Neural progenitor cell (in vitro differentiated cells): ENCODE results near the gene PRRX2. TPM values are rescaled to one million over a fixed set of nuclear protein-coding genes. Genes with fewer than 3 reads are reported as not detected.

Source experiments
- DNase-seq: peaks from one replicate; pipeline ENCODE4 v3.0.0-alpha.2; 2016; ENCODE audit warnings: low spot score
- H2AFZ ChIP-seq: fragments of 200-600 bp; sonication (generic); replicated peaks from 2 replicates; pipeline ENCODE4 v1.6.1; 2016; ENCODE audit warnings: antibody characterized with exemption
- H3F3A ChIP-seq: fragments of 200-600 bp; sonication (generic); 2 replicates; pipeline ENCODE4 v1.6.1; 2016; ENCODE audit warnings: antibody characterized with exemption, low read depth
- H3K27ac ChIP-seq: fragments of 200-600 bp; sonication (generic); 2 replicates; pipeline ENCODE4 v1.5.1; 2016; ENCODE audit warnings: mild to moderate bottlenecking
- H3K27me3 ChIP-seq: fragments of 200-600 bp; sonication (generic); 2 replicates; pipeline ENCODE4 v1.6.1; 2016; ENCODE audit warnings: mild to moderate bottlenecking, moderate library complexity
- H3K36me3 ChIP-seq: fragments of 200-600 bp; sonication (generic); 2 replicates; pipeline ENCODE4 v1.5.1; 2016
- H3K4me1 ChIP-seq: fragments of 200-600 bp; sonication (generic); 2 replicates; pipeline ENCODE4 v1.6.1; 2016; ENCODE audit warnings: mixed run types
- H3K4me2 ChIP-seq: fragments of 200-600 bp; sonication (generic); 2 replicates; pipeline ENCODE4 v1.6.1; 2016
- H3K4me3 ChIP-seq: fragments of 200-600 bp; sonication (generic); 2 replicates; pipeline ENCODE4 v1.5.1; 2016
- H3K79me2 ChIP-seq: fragments of 200-600 bp; sonication (generic); 2 replicates; pipeline ENCODE4 v1.6.1; 2016; ENCODE audit warnings: low read depth
- H3K9ac ChIP-seq: fragments of 200-600 bp; sonication (generic); 2 replicates; pipeline ENCODE4 v1.6.1; 2016
- H3K9me3 ChIP-seq: fragments of 200-600 bp; sonication (generic); 2 replicates; pipeline ENCODE4 v1.5.1; 2016; ENCODE audit warnings: low read depth
- H4K20me1 ChIP-seq: fragments of 200-600 bp; sonication (generic); 2 replicates; pipeline ENCODE4 v1.6.1; 2016; ENCODE audit warnings: low read depth
- H3K27ac Mint-ChIP-seq: 3 replicates; pipeline ENCODE4 v1.8.0; 2021; ENCODE audit warnings: mixed read lengths
- H3K27me3 Mint-ChIP-seq: 2 replicates; pipeline ENCODE4 v1.8.0; 2022; ENCODE audit warnings: low read depth, mild to moderate bottlenecking, inconsistent platforms, moderate library complexity, mixed read lengths; ENCODE audit not compliant: insufficient read depth
- H3K36me3 Mint-ChIP-seq: 3 replicates; pipeline ENCODE4 v1.8.0; 2021; ENCODE audit warnings: mixed read lengths
- H3K4me1 Mint-ChIP-seq: 3 replicates; pipeline ENCODE4 v1.8.0; 2021; ENCODE audit warnings: mixed read lengths
- H3K4me3 Mint-ChIP-seq: 3 replicates; pipeline ENCODE4 v1.8.0; 2021; ENCODE audit warnings: mild to moderate bottlenecking, moderate library complexity, mixed read lengths
- H3K9me3 Mint-ChIP-seq: 3 replicates; pipeline ENCODE4 v1.8.0; 2020; ENCODE audit warnings: mixed read lengths
- EZH2 ChIP-seq: fragments of 200-600 bp; sonication (generic); IDR thresholded peaks from 2 replicates; pipeline ENCODE4 v1.6.1; 2017; ENCODE audit warnings: antibody characterized with exemption, mild to moderate bottlenecking, moderate library complexity
- EZH2phosphoT487 ChIP-seq: fragments of 200-600 bp; sonication (generic); IDR thresholded peaks from 2 replicates; pipeline ENCODE4 v1.6.1; 2017; ENCODE audit warnings: antibody characterized with exemption
- total RNA-seq: library from RNA; depleted of rRNA; stranded (reverse); fragments of >200 nt; gene quantifications from 2 replicates; pipeline ENCODE4 v1.2.3, GENCODE V29; 2015; ENCODE audit warnings: low replicate concordance
- TF ChIP-seq, protein P1 (sequence below): fragments of 200-600 bp; sonication (generic); IDR thresholded peaks from 2 replicates; pipeline ENCODE4 v1.5.1; 2017; ENCODE audit warnings: antibody characterized with exemption, mild to moderate bottlenecking

PRRX2 gene
- total RNA-seq, 1 donor from 2014 or later, result 1.5 TPM

DNA sequence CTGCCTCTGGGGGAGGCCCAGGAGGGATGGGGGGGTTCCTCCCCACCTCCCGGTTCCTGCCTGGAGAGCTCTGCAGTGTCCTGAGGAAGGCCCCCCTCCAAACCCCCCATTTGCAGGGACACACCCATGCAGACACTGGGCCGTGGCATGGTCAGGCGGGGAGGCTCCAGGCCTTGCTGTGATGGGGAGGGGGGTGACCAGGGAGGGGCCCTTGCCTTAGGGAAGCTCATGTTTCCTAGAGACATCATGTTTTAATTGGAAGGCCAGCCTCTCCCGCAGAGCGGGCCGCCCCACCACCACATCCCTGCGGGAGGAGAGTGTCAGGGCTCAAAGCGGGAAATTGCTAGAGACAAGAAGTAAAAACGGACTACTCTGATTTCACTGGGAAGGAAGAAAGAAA lies 12.0 kb downstream of the PRRX2 start:
- Mint-ChIP-seq H3K36me3 (no peaks in the 10 kb centered on the region), H3K4me1 (peaks cover 23% of the 10 kb centered on the region), H3K9me3 (no peaks in the 10 kb centered on the region), H3K4me3 (no peak overlapping the region), H3K27ac (peak overlapping the region; percentile 98), H3K27me3 (peaks cover 18% of the 10 kb centered on the region)
- Histone ChIP-seq H3K4me1 (peaks cover 7% of the 10 kb centered on the region), H2AFZ (no peak overlapping the region), H3K27me3 (no peaks in the 10 kb centered on the region), H3K9ac (no peak overlapping the region), H3K4me2 (peak overlapping the region; percentile 18), H4K20me1 (no peaks in the 10 kb centered on the region), H3K36me3 (no peaks in the 10 kb centered on the region), H3K27ac (no peak overlapping the region), H3F3A (no peaks in the 10 kb centered on the region), H3K79me2 (no peaks in the 10 kb centered on the region), H3K9me3 (no peaks in the 10 kb centered on the region), H3K4me3 (no peak overlapping the region)
- TF ChIP-seq, protein P1, sequence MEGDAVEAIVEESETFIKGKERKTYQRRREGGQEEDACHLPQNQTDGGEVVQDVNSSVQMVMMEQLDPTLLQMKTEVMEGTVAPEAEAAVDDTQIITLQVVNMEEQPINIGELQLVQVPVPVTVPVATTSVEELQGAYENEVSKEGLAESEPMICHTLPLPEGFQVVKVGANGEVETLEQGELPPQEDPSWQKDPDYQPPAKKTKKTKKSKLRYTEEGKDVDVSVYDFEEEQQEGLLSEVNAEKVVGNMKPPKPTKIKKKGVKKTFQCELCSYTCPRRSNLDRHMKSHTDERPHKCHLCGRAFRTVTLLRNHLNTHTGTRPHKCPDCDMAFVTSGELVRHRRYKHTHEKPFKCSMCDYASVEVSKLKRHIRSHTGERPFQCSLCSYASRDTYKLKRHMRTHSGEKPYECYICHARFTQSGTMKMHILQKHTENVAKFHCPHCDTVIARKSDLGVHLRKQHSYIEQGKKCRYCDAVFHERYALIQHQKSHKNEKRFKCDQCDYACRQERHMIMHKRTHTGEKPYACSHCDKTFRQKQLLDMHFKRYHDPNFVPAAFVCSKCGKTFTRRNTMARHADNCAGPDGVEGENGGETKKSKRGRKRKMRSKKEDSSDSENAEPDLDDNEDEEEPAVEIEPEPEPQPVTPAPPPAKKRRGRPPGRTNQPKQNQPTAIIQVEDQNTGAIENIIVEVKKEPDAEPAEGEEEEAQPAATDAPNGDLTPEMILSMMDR, result no peak
- no peak for TF ChIP-seq EZH2phosphoT487
- peak; percentile 46 for DNase-seq

DNA sequence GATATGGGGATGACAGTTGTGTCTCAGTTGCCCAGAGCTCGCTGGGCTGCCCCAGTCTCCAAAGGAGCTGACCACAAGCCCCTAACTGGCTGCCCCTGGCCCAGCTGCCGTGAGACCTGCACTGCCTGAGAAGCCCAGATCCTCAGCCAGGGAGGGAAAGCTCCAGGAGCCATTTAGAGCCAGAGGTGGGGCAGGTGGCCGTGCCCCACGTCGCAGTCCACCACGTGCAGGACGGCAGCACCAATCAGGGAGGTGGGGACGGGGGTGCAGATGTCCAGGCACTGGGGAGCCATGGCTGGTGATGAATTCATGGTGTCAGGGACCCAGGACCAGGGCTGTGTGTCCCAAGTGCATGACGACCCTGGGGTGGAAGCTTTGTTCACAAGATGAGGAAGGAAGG lies 13.4 kb downstream of the PRRX2 start:
- Histone ChIP-seq H3K9ac (no peak overlapping the region), H3K36me3 (no peaks in the 10 kb centered on the region), H4K20me1 (no peaks in the 10 kb centered on the region), H3K4me2 (no peak overlapping the region), H3K27ac (no peak overlapping the region), H3K4me1 (peaks cover 7% of the 10 kb centered on the region), H3K4me3 (no peak overlapping the region), H2AFZ (no peak overlapping the region), H3K27me3 (no peaks in the 10 kb centered on the region), H3K79me2 (no peaks in the 10 kb centered on the region), H3K9me3 (no peaks in the 10 kb centered on the region), H3F3A (no peaks in the 10 kb centered on the region)
- Mint-ChIP-seq H3K27me3 (peaks cover 14% of the 10 kb centered on the region), H3K4me1 (peaks cover 23% of the 10 kb centered on the region), H3K9me3 (no peaks in the 10 kb centered on the region), H3K4me3 (no peak overlapping the region), H3K36me3 (no peaks in the 10 kb centered on the region), H3K27ac (no peak overlapping the region)
- TF ChIP-seq EZH2 (no peak), EZH2phosphoT487 (no peak)
- TF ChIP-seq, protein P1, result no peak
- no peak for DNase-seq

DNA sequence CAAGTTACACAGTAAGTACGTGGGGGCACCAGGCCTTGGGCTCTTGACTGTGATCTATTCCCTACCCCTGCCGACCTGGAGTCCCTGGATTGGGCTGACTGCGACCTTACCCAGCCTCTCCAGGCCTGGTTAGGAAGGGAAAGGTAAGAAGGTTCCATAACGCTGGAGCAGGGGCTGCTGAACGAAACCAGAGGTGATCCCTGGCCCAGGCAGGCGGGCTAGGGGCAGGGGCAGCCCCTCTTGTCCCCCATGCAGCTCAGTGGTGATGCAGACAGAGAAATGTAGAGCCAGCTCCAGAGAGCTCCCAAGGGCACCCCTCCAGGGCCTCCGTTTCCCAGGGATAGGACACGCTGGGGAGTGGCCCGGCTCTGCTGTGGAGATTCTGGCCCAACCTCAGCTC lies 14.1 kb downstream of the PRRX2 start:
- no peaks in the 10 kb centered on the region for H4K20me1 ChIP-seq
- no peak overlapping the region for H3K27ac Mint-ChIP-seq

More for the DNA sequence above, 14.1 kb downstream of the PRRX2 start:
- H3K36me3 ChIP-seq, result no peaks in the 10 kb centered on the region
- no peak overlapping the region for H2AFZ ChIP-seq
- no peaks in the 10 kb centered on the region for H3F3A ChIP-seq
- H3K79me2 ChIP-seq, result no peaks in the 10 kb centered on the region
- TF ChIP-seq, protein P1, result no peak
- no peak for TF ChIP-seq EZH2
- no peak for TF ChIP-seq EZH2phosphoT487
- no peaks in the 10 kb centered on the region for H3K27me3 ChIP-seq
- Mint-ChIP-seq H3K36me3 (no peaks in the 10 kb centered on the region), H3K4me3 (no peak overlapping the region), H3K9me3 (no peaks in the 10 kb centered on the region), H3K4me1 (peaks cover 23% of the 10 kb centered on the region), H3K27me3 (peaks cover 15% of the 10 kb centered on the region)
- no peak overlapping the region for H3K27ac ChIP-seq
- no peak overlapping the region for H3K4me2 ChIP-seq
- no peak overlapping the region for H3K4me3 ChIP-seq
- H3K4me1 ChIP-seq, result peaks cover 7% of the 10 kb centered on the region
- no peaks in the 10 kb centered on the region for H3K9me3 ChIP-seq
- no peak for DNase-seq
- no peak overlapping the region for H3K9ac ChIP-seq
